ENCODE data around the gene HES7.

- no peak for TF ChIP-seq CTCF (IDR thresholded peaks at IDR 0.05; ENCODE audit: low read length)
- no peak for TF ChIP-seq EZH2 (IDR thresholded peaks at IDR 0.05; ENCODE audit: borderline replicate concordance, low read length)
Measured at GRCh38 chr17:8110456-8110804, 13.5 kb downstream of the HES7 start.

Measured in OCI-LY1 (cell line).